ENCODE results near the gene ABCB6. TPM values are rescaled to one million over a fixed set of nuclear protein-coding genes. Genes with fewer than 3 reads are reported as not detected.
A peak's percentile ranks its signal among the peaks of the same experiment; 100 is the strongest.

The ABCB6 gene
- total RNA-seq, 2 donors from 2014 or later: 16.9 to 27.1 TPM

DNA sequence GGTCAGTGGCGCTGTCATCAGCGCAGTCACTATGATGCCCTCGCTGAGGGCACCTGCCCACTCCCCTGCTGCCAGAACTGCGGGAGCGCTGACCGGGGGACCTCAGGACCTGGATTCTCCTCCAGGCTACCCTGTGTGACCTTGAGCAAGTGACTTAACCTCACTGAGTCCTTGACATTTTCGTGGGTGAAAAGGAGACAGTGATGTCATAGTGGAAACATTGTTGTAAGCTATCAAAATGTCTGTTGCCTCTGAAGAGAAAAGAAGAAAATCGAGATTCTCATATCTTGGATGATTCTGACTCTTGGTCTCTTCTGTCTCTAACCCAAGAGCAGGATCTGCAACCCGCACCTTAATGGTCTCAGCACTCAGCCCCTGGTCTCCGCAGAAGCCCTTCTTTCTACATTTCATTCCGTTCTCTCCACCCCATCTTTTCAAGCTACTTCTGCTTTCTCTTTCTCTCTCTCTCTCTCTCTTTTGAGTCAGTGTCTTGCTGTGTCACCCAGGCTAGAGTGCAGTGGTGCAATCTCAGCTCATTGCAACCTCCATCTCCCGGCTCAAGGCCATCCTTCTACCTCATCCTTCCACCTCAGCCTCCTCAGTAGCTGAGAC lies 35.9 kb upstream of the ABCB6 start:
- intact Hi-C loops (cut with DNase I): no loop called here
- no peaks in the 10 kb centered on the region for H3K36me3 ChIP-seq
- peak overlapping the region; percentile 83 to 94 for H3K9ac ChIP-seq (ENCODE audit: low read depth in 2 of 2, low read length in 2 of 2)
- TF ChIP-seq, protein P1, sequence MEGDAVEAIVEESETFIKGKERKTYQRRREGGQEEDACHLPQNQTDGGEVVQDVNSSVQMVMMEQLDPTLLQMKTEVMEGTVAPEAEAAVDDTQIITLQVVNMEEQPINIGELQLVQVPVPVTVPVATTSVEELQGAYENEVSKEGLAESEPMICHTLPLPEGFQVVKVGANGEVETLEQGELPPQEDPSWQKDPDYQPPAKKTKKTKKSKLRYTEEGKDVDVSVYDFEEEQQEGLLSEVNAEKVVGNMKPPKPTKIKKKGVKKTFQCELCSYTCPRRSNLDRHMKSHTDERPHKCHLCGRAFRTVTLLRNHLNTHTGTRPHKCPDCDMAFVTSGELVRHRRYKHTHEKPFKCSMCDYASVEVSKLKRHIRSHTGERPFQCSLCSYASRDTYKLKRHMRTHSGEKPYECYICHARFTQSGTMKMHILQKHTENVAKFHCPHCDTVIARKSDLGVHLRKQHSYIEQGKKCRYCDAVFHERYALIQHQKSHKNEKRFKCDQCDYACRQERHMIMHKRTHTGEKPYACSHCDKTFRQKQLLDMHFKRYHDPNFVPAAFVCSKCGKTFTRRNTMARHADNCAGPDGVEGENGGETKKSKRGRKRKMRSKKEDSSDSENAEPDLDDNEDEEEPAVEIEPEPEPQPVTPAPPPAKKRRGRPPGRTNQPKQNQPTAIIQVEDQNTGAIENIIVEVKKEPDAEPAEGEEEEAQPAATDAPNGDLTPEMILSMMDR (IDR thresholded peaks at IDR 0.05): no peak
- no peaks in the 10 kb centered on the region for H3K9me3 ChIP-seq
- peaks cover 19% of the 10 kb centered on the region for H3K4me1 ChIP-seq
- no peaks in the 10 kb centered on the region for H3K27me3 ChIP-seq
- H3K4me3 ChIP-seq: peak overlapping the region; percentile 89
- DNase-seq: no peak
- H3K27ac ChIP-seq: peak overlapping the region; percentile 81

- intact Hi-C loops (cut with DNase I): no loop called here
- Histone ChIP-seq H3K36me3 (no peaks in the 10 kb centered on the region), H3K27ac (peak within 1 kb of the TSS; percentile 81), H3K4me1 (peaks cover 26% of the 10 kb centered on the region), H3K27me3 (no peaks in the 10 kb centered on the region), H3K9ac (ENCODE audit: low read depth in 2 of 2, low read length in 2 of 2) (peak within 1 kb of the TSS; percentile 83 to 94), H3K9me3 (no peaks in the 10 kb centered on the region), H3K4me3 (peak within 1 kb of the TSS; percentile 89)
- peak; percentile 94 for DNase-seq
- TF ChIP-seq, protein P1 (IDR thresholded peaks at IDR 0.05): peak; percentile 15
Measured at GRCh38 chr2:219253753-219254589, 35.2 kb upstream of the ABCB6 start, which contains the start of gene TUBA4A. Gene TUBA4A, minus strand, starts transcription at chr2:219253918. Its CDS starts 60 bp downstream, at chr2:219253858.

DNA sequence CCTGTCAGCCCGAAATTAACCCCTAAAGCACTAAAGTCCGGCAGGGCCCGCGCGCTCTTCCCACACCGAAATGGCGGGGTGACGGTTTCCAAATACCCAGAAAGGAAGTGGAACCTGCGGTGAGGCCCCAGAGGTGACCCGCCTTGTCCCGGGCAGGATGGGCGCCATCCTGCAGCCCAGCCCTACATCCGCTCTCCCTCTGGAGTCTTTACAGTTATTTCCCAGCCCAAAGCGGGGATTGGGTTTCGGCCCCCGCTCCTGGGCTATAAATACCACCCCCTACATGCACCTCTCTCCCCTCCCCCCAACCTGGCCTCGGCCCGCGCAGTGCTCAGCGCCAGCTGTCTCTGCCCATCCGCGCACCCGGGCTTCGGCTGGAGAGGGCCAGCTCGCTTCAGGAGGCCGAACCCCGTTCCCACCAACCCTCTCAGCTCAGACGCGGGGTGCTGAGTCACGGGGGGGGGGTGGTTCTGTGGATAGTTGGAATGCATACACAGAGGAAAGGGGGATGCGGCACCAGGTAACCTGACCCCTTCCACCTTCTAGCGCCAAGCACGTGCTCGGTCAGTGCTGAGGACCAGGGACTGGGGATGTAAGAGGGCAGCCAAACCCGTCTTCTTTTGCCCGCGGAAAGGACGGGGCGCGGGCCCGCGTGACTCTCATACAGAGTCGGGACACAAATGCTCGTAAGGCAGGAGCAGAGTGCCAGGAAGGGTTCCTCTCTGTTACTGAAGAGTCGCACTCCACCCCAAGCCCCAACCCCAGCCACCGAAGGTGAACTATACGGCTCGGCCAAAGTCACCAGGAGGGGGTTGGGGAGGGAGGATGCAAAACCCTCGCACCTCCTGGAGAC lies 34.4 kb upstream of the ABCB6 start, which contains the start of gene TUBA4B:
Gene TUBA4B (plus strand): TSS at position 344 of the 853 bp plus-strand sequence. CDS start 165 bp downstream, at position 509.
- H3K27me3 ChIP-seq: no peaks in the 10 kb centered on the region
- peak within 1 kb of the TSS; percentile 81 for H3K27ac ChIP-seq
- intact Hi-C loops (cut with DNase I): no loop called here
- H3K9me3 ChIP-seq: no peaks in the 10 kb centered on the region
- peaks cover 26% of the 10 kb centered on the region for H3K4me1 ChIP-seq
- no peaks in the 10 kb centered on the region for H3K36me3 ChIP-seq
- DNase-seq: peak; percentile 63
- H3K9ac ChIP-seq (ENCODE audit: low read depth in 2 of 2, low read length in 2 of 2): peak within 1 kb of the TSS; percentile 83 to 94
- H3K4me3 ChIP-seq: peak within 1 kb of the TSS; percentile 89
- TF ChIP-seq, protein P1 (IDR thresholded peaks at IDR 0.05): no peak

- Histone ChIP-seq H3K4me3 (peak overlapping the region; percentile 89), H3K9ac (ENCODE audit: low read depth in 2 of 2, low read length in 2 of 2) (peak overlapping the region in 1 of 2 donors; percentile 94), H3K4me1 (peaks cover 28% of the 10 kb centered on the region), H3K36me3 (no peaks in the 10 kb centered on the region), H3K27ac (peak overlapping the region; percentile 81), H3K27me3 (no peaks in the 10 kb centered on the region), H3K9me3 (no peaks in the 10 kb centered on the region)
- TF ChIP-seq, protein P1 (IDR thresholded peaks at IDR 0.05): no peak
- intact Hi-C loops (cut with DNase I): no loop called here
- peak; percentile 47 for DNase-seq
Measured at GRCh38 chr2:219252570-219252899, 33.8 kb upstream of the ABCB6 start.

- intact Hi-C loops (cut with DNase I): no loop called here
- peak overlapping the region; percentile 81 for H3K27ac ChIP-seq
Measured at GRCh38 chr2:219252084-219252483, 33.3 kb upstream of the ABCB6 start.

More at GRCh38 chr2:219252084-219252483, 33.3 kb upstream of the ABCB6 start:
- peak overlapping the region in 1 of 2 donors; percentile 94 for H3K9ac ChIP-seq (ENCODE audit: low read depth in 2 of 2, low read length in 2 of 2)
- peak; percentile 43 for DNase-seq
- H3K9me3 ChIP-seq: no peaks in the 10 kb centered on the region
- peak overlapping the region; percentile 89 for H3K4me3 ChIP-seq
- H3K36me3 ChIP-seq: no peaks in the 10 kb centered on the region
- H3K27me3 ChIP-seq: no peaks in the 10 kb centered on the region
- TF ChIP-seq, protein P1 (IDR thresholded peaks at IDR 0.05): no peak
- H3K4me1 ChIP-seq: peaks cover 32% of the 10 kb centered on the region
